GM18499 (cell line): ENCODE measurements around the gene HPD.
"Not testable (repeated sequence)": the region's sequence is repeated elsewhere in the genome, so short reads cannot be mapped to it uniquely, and the experiment has no call there.

Source experiments
- ATAC-seq: cut with Tn5 transposase; IDR thresholded peaks from one replicate; pipeline ENCODE4 v1.9.1; 2021; ENCODE audit warnings: moderate number of reproducible peaks; ENCODE audit not compliant: insufficient read depth, unreplicated experiment

HPD gene

DNA sequence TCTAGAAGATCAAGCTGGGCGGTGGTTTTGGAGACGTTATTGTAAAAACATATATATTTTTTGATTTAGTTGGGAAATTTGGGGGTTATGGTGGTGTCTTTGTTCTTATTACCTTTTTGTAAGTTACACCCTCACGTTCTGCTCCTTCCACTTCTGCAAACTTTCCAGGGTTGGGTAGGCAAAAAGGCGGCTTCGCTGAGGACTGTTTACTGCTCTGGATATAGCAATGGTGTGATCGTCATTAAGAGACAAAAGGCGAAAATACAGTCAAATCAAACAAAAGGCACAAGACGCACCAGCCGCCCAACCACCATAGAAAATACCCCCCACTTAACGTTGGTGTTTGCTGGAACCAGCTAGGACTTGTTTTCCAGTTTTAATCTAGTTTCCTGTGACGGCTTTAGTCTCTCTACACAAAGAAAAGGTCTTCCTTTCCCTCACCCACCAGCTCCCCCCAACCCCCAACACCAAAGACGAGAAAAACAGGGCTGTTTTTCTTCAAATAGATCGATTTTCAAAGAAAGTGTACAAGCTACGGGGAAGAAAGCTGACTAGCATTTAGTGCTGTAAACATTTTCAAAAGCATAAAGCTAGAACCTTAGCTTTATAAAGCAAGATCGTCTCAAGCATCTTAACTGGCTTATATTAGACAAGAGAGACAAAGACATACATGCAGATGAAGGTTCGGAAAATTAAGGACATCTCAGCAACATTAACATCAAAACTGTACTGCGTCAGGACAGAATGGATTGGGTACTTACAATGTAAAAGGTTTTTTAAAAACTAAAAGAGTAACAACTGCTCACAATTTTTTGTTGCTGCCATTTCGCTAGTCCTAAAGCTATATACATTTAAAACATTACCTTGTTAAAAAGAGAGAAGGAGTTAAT lies 56.8 kb downstream of the HPD start:
- ATAC-seq = no peak

DNA sequence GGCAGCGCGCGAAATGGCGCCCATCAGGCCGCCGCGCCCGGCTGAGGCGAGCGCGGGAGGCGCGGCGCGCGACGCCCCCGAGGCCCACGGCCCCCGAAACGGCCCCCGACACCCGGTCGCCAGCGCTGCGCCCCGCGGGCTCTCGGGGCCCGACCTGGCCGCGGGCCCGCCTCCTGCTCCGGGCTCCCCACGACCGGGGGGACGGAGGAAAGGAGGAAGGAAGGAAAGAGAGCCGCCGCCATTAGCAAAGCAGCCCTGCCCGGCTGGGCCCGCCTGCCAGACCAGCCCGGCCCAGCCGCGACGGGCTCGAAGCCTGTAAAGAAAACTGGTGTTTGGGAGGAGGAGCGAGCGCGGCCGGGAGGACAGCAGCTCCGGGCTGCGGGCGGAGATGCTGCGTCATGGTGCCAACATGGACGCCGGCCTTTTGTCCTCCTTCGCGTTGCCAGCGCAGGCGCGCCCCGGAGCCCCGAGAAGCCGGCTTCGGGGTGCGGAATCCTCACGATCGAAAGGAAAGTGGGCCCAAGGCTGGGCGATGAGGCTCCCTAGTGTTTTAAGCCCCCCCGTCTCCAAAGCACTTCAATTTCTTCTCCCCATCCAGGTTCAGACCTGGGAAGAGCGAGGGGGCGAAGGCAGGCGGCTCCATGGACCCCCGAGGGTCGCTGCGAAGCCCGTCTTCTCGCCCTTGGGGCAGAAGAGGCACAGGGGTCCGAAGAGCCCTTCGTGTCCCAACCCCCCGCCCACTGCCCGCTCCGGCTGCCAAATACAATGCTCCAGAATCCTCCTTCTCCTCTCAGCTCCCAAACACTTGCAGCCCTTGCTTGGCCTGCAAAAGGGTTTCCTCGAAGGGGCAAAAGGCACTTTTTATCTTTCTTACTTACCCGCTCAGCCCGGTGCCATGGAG lies 57.7 kb downstream of the HPD start:
- no peak for ATAC-seq

- ATAC-seq = no peak
Measured at GRCh38 chr12:121799842-121800693, 58.6 kb downstream of the HPD start.

GRCh38 chr12:121799156-121799841 lies 59.4 kb downstream of the HPD start:
- no peak for ATAC-seq

GRCh38 chr12:121798787-121799155 lies 59.9 kb downstream of the HPD start:
- no peak for ATAC-seq

- no peak for ATAC-seq
Measured at GRCh38 chr12:121797937-121798786, 60.5 kb downstream of the HPD start.

- ATAC-seq = no peak
Measured at GRCh38 chr12:121796855-121797751, 61.6 kb downstream of the HPD start.

GRCh38 chr12:121795034-121795968 lies 63.4 kb downstream of the HPD start:
- no peak for ATAC-seq

DNA sequence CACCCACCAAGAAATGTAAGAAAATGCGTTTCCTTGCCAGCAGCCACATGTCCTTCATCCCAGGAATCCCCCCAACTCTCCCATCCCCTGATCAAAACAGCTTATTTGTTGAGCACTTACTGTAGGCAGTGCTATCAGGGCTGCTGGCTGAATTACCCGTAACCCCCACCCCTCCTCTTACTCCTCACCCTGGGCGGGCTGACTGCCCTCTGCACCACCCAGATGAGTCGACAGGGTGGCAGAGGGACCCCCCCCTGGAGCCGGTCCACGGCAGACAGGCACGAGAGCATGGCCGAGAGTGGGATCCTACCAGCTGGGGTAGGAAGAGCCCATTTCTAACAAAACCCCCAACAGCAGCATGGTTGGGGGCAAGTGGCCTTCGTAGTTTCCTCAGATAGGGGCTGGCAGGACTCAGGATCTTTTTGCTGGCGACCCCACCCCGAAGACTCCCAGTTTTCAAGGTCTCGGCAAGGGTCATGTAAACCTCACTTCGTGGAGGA lies 64.1 kb downstream of the HPD start:
- ATAC-seq = no peak

DNA sequence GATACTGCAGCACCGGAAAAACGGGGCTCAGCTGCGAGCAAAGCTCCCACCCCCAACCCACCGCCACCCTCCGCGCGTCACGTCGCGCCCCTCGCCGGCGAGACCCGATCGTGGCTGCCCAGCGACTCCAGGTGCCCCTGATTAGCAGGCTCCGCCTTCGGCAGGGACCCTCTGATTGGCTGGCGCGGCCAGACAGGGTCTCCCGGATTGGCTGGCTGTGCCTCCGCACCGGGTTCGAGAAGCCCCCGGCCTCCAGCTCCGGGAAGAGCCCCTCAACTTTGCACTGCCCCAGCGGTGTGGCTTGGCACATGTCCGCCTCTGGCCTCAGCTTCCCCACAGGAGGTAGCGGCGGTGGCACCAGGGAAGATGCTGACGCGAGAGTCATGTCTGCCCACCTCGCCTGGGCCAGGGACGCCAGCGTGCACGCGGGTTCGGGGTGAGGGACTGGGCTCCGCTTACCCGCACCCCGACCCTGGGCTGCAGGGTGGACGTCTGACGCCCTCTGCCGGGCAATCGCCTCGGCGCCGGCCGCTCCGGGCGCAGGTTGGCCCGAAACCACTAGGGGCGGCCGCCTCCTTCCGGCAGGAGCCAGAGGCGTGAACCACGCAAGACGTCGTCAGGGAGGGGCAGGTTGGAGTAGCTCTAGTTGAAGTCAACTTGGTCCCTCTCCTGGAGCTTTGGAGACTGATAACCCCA lies 64.7 kb downstream of the HPD start:
- no peak for ATAC-seq

DNA sequence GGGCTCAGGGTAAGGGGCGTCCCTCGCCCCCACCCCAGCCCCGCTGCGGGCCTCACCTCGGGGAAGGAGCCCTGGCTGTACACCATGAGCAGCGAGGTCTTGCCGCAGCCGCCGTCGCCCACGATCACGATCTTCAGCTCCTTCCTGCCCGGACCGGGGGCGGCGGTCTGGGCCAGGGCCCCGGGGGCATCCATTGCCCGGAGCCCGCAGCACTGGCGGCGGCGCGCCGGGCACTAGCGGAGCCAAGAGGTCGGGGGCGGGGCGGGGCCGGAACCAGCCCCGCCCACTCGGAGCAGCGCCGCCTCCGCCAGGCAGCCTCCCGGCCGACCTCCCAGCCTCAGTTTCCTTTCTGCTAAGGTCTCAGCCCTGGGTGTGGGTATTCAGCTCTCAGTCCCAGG lies 65.2 kb downstream of the HPD start, which contains the start of gene RHOF:
Gene RHOF, minus strand, starts transcription at position 249 of the 398 bp plus-strand sequence. Its CDS starts 55 bp downstream, at position 194.
- ATAC-seq = no peak

- no peak for ATAC-seq
Measured at GRCh38 chr12:121792607-121793439, 65.8 kb downstream of the HPD start.

DNA sequence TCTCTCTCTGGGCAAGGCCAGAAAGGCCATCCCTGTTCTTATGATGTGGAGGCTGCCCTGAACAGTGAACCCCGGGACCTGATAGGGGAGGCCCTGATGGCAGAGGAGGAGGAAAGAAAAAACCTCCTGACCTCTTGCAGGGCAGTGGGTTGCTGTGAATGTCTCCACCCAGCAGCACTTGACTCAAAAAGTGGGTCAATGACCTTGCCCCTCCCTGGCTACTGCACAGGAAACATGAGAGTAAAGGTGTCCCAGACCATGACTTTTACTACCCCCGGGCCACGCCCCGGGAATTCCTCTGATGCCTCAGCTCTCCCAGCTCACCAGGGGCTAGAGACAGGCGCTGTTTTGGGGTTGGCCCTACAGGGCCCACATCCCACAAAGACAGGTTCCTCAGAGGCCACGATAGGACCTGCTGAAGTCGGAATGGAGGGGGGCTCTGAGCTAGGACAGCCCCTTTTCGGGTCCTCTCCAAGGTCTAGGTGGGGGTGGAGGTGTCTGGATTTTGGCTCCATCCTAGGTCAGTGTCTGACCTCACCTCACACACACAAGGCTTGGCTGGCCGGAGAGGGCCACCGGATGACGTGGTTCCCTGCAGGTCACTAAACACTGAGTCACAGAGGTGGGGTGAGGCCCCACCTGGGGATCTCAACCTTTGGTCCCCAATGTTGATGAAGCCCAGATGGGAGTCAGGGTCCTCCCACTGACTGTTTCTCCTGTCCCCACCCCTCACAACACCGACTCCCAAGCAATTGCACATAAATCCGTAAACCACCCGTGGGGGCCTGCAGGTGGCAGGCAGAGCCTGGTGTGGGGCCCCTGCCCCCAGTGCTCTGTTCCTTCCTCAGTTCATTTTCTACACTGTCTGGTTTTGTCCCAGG lies 66.7 kb downstream of the HPD start:
- ATAC-seq = no peak

DNA sequence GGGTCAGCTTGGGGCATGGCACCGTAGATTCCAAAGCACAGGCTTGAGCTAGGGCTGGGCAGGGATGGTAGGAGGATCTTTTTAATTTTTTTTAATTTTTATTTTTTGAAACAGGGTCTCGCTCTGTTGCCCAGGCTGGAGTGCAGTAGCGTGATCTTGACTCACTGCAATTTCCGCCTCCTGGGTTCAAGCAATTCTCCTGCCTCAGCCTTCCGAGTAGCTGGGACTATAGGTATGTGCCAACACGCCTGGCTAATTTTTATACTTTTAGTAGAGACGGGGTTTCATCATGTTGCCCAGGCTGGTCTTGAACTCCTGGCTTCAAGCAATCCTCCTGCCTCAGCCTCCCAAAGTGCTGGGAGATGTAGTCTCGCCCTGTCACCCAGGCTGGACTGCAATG lies 67.9 kb downstream of the HPD start:
- ATAC-seq = not testable (repeated sequence)
